ENCODE results near the gene LGI1. TPM values are rescaled to one million over a fixed set of nuclear protein-coding genes. Genes with fewer than 3 reads are reported as not detected.

The LGI1 gene
- polyA plus RNA-seq, 1 donor (not counting 4 experiments of a cell fraction or from before 2014, with no cell fraction given) = not detected

DNA sequence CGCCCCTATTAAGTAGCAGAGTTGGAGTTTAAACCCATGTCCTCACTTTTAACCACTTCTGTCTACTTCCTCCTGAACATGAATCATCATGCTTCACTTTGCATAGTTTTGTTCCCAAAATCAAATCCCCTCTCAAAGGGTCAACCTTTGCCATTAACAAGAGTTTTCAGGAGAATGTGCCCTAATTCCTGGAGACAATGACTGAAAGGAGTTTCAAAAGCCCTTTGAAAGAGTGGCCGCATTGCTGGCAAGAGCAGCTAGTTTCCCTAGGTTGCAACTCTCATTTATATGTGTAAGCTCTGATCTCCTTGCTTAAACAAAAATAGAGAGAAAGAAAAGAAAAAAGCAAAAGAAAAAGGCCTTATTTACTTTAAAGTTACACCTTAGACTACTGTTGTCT, 9.2 kb downstream of the LGI1 start:
- no peak overlapping the region for H3K9ac ChIP-seq (ENCODE audit: control insufficient read depth, extremely low read depth, insufficient read depth, low read length)
- H3K4me2 ChIP-seq (ENCODE audit: control insufficient read depth, extremely low read depth, insufficient read depth, low read depth, low read length) = no peak overlapping the region
- DNase-seq (ENCODE audit: low read depth, low spot score) (no peak), FAIRE-seq (no peak)
- H3K4me3 ChIP-seq (ENCODE audit: control insufficient read depth in 2 of 3, extremely low read depth in 1 of 3, insufficient read depth in 2 of 3, low read depth in 1 of 3, low read length in 3 of 3) = no peak overlapping the region
- no peak overlapping the region for H3K27ac ChIP-seq (ENCODE audit: control insufficient read depth, insufficient read depth, low read length)
- no peaks in the 10 kb centered on the region for H3K9me1 ChIP-seq (ENCODE audit: control insufficient read depth, extremely low read depth, insufficient read depth, low read length)
- H3K79me2 ChIP-seq (ENCODE audit: control insufficient read depth, insufficient read depth, low read length) = no peaks in the 10 kb centered on the region
- H3K36me3 ChIP-seq (ENCODE audit: control insufficient read depth in 2 of 2, extremely low read depth in 1 of 2, insufficient read depth in 2 of 2, low read length in 2 of 2) = no peaks in the 10 kb centered on the region
- H3K4me1 ChIP-seq (ENCODE audit: control insufficient read depth, extremely low read depth, insufficient read depth, low read length) = no peaks in the 10 kb centered on the region
- H2AFZ ChIP-seq (ENCODE audit: control insufficient read depth, low read length) = no peak overlapping the region
- dilution Hi-C loops (cut with MboI; ENCODE audit: extremely low pct_ligation_motif_present, low sequenced_read_pairs) = no loop called here
- no peaks in the 10 kb centered on the region for H3K9me3 ChIP-seq (ENCODE audit: control insufficient read depth, low read depth, low read length)
- no peak for TF ChIP-seq CTCF (optimal IDR thresholded peaks at IDR 0.05 in 1 of 3, IDR thresholded peaks at IDR 0.05 in 1 of 3, conservative IDR thresholded peaks at IDR 0.05 in 1 of 3; ENCODE audit: extremely low read depth in 1 of 3, insufficient read depth in 2 of 3, low read length in 3 of 3)
- TF ChIP-seq EZH2 (IDR thresholded peaks at IDR 0.05; ENCODE audit: low read length) = no peak
- peaks cover 3% of the 10 kb centered on the region for H3K27me3 ChIP-seq (ENCODE audit: control insufficient read depth, extremely low read depth, insufficient read depth, low read length)
- H4K20me1 ChIP-seq (ENCODE audit: control insufficient read depth, extremely low read depth, insufficient read depth, low read length) = no peaks in the 10 kb centered on the region

- H3K27ac ChIP-seq (ENCODE audit: control insufficient read depth, insufficient read depth, low read length) = no peak overlapping the region
- dilution Hi-C loops (cut with MboI; ENCODE audit: extremely low pct_ligation_motif_present, low sequenced_read_pairs) = no loop called here
- H4K20me1 ChIP-seq (ENCODE audit: control insufficient read depth, extremely low read depth, insufficient read depth, low read length) = no peaks in the 10 kb centered on the region
- TF ChIP-seq EZH2 (IDR thresholded peaks at IDR 0.05; ENCODE audit: low read length) (no peak), CTCF (optimal IDR thresholded peaks at IDR 0.05 in 1 of 3, IDR thresholded peaks at IDR 0.05 in 1 of 3, conservative IDR thresholded peaks at IDR 0.05 in 1 of 3; ENCODE audit: extremely low read depth in 1 of 3, insufficient read depth in 2 of 3, low read length in 3 of 3) (no peak)
- H3K4me1 ChIP-seq (ENCODE audit: control insufficient read depth, extremely low read depth, insufficient read depth, low read length) = no peaks in the 10 kb centered on the region
- no peak for DNase-seq (ENCODE audit: low read depth, low spot score)
- no peak overlapping the region for H3K4me3 ChIP-seq (ENCODE audit: control insufficient read depth in 2 of 3, extremely low read depth in 1 of 3, insufficient read depth in 2 of 3, low read depth in 1 of 3, low read length in 3 of 3)
- no peak overlapping the region for H2AFZ ChIP-seq (ENCODE audit: control insufficient read depth, low read length)
- no peaks in the 10 kb centered on the region for H3K36me3 ChIP-seq (ENCODE audit: control insufficient read depth in 2 of 2, extremely low read depth in 1 of 2, insufficient read depth in 2 of 2, low read length in 2 of 2)
- H3K79me2 ChIP-seq (ENCODE audit: control insufficient read depth, insufficient read depth, low read length) = no peaks in the 10 kb centered on the region
- peaks cover 3% of the 10 kb centered on the region for H3K27me3 ChIP-seq (ENCODE audit: control insufficient read depth, extremely low read depth, insufficient read depth, low read length)
- FAIRE-seq = no peak
- no peak overlapping the region for H3K9ac ChIP-seq (ENCODE audit: control insufficient read depth, extremely low read depth, insufficient read depth, low read length)
- H3K9me3 ChIP-seq (ENCODE audit: control insufficient read depth, low read depth, low read length) = no peaks in the 10 kb centered on the region
- H3K9me1 ChIP-seq (ENCODE audit: control insufficient read depth, extremely low read depth, insufficient read depth, low read length) = no peaks in the 10 kb centered on the region
- H3K4me2 ChIP-seq (ENCODE audit: control insufficient read depth, extremely low read depth, insufficient read depth, low read depth, low read length) = no peak overlapping the region
Observed at GRCh38 chr10:93767724-93768399, 10.1 kb downstream of the LGI1 start.

Measured in keratinocyte (primary cell).